Fibroblast of lung (primary cell): ENCODE data around the gene MYH15.
"Not testable (repeated sequence)": the region's sequence is repeated elsewhere in the genome, so short reads cannot be mapped to it uniquely, and the experiment has no call there.

Experiments used
- CTCF ChIP-seq, 2 donors: IDR thresholded peaks in 1 of 2; conservative IDR thresholded peaks in 1 of 2; 1 replicate in 1 of 2; 2 replicates in 1 of 2; pipeline ENCODE4 v1.5.1; 2011 to 2012; ENCODE audit warnings: low read length in 2 of 2, control low read depth in 1 of 2, inconsistent platforms in 1 of 2, low read depth in 1 of 2, mild to moderate bottlenecking in 1 of 2
- EZH2 ChIP-seq: IDR thresholded peaks from 2 replicates; pipeline ENCODE4 v1.5.1; 2012; ENCODE audit warnings: low read length, control low read depth, mild to moderate bottlenecking; ENCODE audit errors: missing control alignments

DNA sequence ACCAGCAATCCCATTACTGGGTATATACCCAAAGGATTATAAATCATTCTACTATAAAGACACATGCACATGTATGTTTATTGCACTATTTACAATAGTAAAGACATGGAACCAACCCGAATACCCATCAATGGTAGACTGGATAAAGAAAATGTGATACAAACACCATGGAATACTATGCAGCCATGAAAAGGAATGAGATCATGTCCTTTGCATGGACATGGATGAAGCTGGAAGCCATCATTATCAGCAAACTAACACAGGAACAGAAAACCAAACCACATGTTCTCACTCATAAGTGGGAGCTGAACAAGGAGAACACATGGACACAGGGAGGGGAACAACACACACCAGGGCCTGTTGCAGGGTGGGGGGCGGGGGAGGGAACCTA is 131.4 kb downstream of the MYH15 start:
- not testable (repeated sequence) for TF ChIP-seq CTCF (conservative IDR thresholded peaks at IDR 0.05 in 1 of 2, IDR thresholded peaks at IDR 0.05 in 1 of 2; ENCODE audit: low read depth in 1 of 2, low read length in 2 of 2); EZH2
